OCI-LY7 (cell line): Measurements from ENCODE around the gene SGIP1.

Experiments used
- EZH2phosphoT487 ChIP-seq: fragments of 200-600 bp; sonication (generic); IDR thresholded peaks from 2 replicates; pipeline ENCODE4 v1.6.1; 2018; ENCODE audit warnings: low read depth, borderline replicate concordance, mild to moderate bottlenecking, mixed run types, antibody characterized with exemption, low read length, moderate library complexity, mixed read lengths
- TF ChIP-seq, protein P1 (sequence below): fragments of 200-600 bp; sonication (generic); conservative IDR thresholded peaks from 2 replicates; pipeline ENCODE4 v1.5.1; 2014; ENCODE audit warnings: mild to moderate bottlenecking, antibody characterized with exemption, low read length, moderate library complexity, mixed read lengths

DNA sequence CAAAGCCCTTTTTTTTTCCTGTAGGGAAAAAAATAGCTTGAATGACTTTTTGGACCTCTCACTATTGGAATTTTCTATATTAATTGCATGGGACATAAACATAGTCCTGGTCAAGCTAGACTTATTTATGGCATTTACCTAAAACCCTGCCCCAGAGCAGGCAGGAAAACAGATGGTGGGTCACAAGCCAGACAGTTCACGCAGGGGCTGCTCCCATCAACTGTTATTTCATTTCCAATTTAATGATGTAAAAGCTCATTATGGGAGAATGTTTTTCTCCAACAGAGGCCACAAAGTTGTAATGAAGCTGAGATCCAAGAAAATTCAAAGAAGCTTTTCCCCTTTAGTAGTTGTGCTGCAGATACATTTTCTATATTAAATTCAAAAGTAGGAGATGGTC lies 99.2 kb downstream of the SGIP1 start:
- TF ChIP-seq, protein P1, sequence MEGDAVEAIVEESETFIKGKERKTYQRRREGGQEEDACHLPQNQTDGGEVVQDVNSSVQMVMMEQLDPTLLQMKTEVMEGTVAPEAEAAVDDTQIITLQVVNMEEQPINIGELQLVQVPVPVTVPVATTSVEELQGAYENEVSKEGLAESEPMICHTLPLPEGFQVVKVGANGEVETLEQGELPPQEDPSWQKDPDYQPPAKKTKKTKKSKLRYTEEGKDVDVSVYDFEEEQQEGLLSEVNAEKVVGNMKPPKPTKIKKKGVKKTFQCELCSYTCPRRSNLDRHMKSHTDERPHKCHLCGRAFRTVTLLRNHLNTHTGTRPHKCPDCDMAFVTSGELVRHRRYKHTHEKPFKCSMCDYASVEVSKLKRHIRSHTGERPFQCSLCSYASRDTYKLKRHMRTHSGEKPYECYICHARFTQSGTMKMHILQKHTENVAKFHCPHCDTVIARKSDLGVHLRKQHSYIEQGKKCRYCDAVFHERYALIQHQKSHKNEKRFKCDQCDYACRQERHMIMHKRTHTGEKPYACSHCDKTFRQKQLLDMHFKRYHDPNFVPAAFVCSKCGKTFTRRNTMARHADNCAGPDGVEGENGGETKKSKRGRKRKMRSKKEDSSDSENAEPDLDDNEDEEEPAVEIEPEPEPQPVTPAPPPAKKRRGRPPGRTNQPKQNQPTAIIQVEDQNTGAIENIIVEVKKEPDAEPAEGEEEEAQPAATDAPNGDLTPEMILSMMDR: no peak
- no peak for TF ChIP-seq EZH2phosphoT487
